ENCODE data around the gene FAM83C.

Gene FAM83C

DNA sequence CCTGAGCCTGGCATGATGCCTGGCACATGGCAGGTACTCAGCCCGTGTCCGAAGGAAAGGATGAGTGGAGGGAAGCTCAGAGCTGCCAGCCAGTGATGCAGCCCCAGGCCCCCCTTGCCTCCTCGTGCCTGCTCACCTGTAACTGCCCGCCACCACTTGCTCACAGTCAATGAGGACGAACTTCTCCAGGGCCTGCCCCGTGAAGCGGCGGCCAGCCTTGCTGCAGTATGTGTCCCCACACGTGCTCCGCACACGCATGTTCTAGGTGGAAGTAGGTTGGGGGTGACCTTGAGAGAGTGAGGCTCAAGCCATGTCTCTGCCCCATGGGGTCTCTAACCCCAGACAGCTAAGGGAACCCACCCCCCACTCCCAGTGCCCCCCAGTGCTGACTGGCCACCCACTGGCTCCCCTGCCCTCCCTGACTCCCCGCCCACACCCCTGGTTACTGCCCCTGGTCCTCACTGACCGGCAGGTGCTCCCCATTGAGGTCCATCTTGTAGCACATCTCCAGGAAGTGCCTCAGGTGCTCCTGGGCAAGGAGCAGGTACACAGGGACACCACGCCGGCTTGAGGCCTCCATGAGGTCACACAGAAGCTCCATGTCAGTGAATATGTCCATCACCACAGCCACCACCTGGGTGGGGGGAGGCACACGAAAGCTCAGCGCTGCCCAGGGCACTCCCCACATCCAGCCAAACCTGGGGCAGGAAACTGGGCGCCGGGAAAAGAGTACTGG, 3.7 kb downstream of the FAM83C start:
- TF ChIP-seq, protein P1, sequence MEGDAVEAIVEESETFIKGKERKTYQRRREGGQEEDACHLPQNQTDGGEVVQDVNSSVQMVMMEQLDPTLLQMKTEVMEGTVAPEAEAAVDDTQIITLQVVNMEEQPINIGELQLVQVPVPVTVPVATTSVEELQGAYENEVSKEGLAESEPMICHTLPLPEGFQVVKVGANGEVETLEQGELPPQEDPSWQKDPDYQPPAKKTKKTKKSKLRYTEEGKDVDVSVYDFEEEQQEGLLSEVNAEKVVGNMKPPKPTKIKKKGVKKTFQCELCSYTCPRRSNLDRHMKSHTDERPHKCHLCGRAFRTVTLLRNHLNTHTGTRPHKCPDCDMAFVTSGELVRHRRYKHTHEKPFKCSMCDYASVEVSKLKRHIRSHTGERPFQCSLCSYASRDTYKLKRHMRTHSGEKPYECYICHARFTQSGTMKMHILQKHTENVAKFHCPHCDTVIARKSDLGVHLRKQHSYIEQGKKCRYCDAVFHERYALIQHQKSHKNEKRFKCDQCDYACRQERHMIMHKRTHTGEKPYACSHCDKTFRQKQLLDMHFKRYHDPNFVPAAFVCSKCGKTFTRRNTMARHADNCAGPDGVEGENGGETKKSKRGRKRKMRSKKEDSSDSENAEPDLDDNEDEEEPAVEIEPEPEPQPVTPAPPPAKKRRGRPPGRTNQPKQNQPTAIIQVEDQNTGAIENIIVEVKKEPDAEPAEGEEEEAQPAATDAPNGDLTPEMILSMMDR (IDR thresholded peaks at IDR 0.05) = no peak

DNA sequence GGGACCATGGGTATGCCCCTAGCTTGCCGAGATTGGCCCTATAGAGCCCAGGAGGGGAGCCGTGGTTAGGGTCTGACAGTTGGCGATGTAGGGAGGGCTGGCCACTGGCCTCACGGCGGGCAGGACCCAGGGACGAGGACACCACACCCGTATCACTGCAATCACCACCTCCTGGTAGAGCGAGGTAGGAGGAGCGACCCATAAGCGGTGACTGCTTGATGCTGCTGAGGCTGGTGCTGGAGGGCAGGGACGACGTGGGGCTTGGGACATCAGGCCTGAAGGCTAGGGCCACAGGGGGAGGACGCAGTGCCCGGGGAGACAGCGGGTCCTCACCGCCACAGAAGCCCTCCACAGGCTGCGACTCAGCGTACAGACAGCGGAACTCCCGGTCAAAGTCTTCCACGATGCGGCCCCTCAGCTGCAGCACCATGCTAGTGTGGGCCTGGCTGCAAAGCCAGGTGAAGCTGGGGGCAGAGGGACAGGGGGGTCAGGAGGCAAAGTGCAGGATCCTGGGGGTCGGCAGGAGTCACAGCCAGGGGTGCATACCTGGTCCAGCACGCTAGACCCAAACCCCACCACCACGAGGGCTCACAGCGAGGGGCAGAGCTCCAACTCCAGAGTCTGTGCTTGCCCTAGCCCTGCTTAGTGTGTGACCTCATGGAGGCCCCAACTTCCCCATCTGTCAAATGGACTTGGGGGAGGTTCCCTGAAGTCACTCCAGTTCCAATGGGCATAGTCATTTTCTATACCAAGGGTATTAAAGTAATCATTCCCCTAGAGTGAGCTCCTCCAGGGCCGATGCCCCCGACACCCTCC, 4.5 kb downstream of the FAM83C start:
- TF ChIP-seq, protein P1 (IDR thresholded peaks at IDR 0.05) = no peak

DNA sequence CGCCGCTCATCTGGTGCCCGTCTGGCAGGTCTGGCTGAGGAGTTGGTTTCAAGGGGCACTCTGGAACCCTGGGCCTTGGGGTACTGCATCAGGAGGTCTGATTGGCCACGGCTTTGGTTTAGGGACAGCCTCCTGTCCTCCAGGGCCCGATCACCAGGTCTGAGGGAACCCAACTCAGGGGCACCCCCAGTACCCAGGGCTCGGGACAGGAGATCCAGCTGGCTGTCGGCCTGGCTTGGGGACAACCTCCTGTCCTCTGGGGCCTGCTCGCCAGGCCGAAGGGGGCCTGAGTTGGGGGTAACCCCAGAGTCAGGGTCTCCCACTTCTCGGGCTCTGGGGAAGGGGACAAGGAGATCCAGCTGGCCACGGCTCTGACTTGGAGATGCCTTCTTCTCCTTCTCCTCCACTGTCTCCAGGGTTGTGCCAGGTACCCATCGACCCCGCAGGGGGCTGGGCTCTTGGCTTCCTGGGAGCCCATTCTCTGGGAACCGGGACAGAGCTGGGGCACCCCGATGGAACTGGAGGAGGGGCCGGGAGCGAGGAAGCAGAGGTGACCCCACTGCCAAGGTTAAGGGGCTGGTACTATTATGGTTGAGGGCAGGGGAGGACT, 5.2 kb downstream of the FAM83C start:
- TF ChIP-seq, protein P1 (IDR thresholded peaks at IDR 0.05) = no peak

DNA sequence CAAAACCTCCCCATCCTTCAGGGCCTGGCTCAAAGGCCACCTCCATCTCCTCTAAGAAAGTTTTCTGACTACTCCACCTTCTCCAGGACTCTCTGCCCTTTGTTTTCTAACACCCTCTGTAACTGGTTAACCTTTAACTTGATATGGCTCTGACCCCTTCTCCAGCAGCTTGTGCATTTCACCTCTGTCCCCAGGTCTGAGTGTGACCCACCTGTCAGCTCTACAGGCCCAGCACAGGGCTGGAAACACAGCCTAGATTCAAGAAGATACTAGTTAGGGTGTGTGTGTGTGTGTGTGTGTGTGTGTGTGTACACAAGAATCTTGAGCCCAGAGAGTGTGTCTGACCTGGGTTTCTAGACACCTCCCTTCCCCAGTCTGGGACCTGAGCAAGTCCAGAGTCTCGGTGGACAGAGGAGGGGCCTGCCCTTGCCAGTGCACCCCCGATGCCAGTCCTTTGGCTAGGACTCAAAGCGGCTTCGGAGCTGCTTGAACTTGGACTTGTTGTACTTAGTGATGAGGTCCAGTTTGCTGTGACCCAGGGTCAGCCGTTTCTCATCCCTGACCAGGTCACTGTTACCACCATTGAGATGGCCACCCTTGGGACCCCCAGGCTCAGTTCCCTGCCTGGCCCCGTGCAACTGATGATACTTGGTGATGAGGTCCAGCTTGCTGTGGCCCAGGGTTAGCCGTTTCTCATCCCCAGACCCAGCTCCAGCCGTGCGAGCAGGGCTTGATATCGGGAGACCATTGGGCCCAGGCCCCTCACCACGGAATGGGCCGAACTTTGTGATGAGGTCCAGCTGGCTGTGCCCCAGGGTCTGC, 5.9 kb downstream of the FAM83C start:
- TF ChIP-seq, protein P1 (IDR thresholded peaks at IDR 0.05) = no peak

DNA sequence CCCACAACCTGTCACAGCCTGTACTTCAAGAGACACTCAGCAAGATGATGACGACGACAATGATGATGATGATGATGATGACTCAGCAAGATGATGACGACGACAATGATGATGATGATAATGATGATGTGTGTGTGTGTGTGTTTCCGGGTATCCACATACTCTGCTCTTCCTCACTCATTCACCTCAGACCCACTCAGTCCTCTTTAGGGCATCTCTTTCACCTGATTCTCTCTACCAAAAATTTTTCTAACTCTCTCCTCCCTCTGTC, 6.5 kb downstream of the FAM83C start:
- TF ChIP-seq, protein P1 (IDR thresholded peaks at IDR 0.05) = no peak

DNA sequence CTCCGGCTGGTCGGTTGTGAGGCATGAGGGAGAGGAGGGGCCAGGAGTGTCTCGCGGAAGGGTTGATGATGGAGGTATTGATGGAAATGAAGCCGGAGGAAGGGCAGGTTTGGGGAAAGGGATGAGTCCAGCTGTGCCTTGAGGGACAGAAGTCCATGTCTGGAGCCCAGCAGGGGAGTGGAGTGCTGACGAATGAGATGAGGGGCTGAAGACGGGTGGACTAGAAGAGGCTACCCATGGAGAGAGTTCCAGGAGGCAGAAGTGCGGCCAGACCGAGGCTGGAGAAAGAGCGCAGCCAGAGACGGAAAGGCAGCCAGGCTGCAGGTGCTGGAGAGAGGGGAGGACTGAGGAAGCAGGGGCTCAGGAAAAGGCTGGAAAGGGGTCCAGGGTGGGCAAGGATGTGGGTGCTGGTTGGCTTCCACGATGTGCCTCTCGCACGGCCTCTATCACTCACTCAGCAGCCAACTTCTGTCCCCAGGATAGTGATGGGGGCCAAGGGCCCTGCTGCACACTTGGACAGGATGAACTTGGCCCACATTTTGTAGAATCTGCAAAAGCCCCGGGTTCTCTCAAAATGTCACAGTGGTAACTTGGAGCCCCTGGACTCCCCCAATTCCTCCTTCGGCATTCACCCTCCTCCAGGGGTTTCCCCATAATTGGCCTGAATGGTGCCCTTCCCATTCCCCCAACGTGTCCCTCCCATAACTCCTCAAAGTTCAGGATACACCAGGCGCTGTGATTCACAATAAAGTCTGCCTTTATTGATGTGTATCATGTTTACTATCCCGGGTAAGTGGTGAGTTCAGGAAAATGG, 7.0 kb downstream of the FAM83C start:
- TF ChIP-seq, protein P1 (IDR thresholded peaks at IDR 0.05) = no peak
